ENCODE results near the gene KRTAP10-12.
"Not testable (repeated sequence)": the region's sequence is repeated elsewhere in the genome, so short reads cannot be mapped to it uniquely, and the experiment has no call there.

Gene KRTAP10-12

DNA sequence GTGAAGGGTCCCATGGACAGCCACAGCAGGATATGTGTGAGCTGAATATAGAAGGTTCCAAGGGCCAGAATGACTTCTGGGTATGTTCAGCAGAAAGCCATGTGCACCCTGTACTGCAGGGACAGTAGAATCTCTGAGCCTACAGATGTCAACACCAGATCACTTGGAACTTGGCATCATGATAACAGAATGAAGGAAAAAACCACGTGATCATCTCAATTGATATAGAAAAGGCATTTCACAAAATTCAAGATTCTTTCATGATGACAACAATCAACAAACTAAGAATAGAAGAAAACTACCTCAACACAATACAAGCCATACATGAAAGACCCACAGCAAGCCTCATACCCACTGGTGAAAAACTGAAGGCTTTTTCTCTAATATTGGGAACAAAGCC lies 29.4 kb upstream of the KRTAP10-12 start:
- in situ Hi-C loops (cut with MboI; ENCODE audit: low sequenced_read_pairs): no loop called here

DNA sequence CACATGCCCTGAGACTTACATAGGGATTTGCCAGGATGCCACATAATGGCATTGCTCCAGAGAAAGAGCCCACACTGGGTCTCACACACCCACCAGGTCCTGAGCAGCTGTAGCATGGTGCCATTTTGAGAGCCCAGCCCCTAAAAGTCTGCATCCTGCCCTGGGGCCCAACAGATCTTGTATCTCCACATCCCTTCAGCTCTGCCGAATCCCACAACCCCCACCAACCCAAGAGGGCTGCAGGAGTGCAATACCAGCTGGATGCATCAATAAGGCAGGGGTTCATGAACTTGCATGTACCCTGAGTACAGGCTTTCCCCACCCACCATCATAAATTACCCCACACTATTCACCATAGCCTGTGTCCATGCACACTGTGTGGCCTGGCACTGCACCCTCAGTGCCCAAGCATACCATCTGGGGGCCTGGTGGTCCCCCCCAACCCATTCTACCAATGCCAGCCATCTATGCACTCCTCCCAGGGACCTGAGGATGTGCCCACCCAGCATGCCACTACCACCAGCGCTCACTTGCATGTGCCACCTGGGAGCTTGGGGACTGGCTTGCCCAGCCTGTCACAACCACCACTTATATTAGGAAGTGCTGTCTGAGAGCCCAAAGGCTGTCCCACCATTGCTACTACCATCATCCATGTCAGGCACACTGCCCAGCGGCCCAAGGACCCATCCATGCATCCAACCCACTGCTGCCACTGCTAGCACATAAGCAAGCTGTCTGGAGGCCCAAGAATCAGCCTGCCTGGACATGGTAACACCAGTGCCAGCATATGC lies 26.1 kb upstream of the KRTAP10-12 start:
- in situ Hi-C loops (cut with MboI; ENCODE audit: low sequenced_read_pairs): no loop called here

DNA sequence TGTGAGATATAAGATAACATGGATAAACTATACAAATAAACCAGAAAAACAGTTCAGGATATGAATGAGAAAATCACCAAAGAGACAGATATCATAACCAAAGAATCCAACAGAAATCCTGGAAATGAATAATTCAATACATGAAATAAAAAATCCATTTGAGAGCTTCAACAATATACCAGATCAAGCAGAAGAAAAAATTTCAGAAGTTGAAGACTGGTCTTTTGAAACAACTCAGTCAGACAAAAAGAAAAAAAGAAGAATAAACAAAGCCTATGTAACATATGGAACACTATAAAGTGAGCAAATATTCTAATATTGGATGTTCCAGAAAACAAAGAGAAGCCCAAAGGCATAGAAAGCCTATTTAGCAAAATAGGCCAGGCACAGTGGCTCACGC lies 25.1 kb upstream of the KRTAP10-12 start:
- in situ Hi-C loops (cut with MboI; ENCODE audit: low sequenced_read_pairs): no loop called here

DNA sequence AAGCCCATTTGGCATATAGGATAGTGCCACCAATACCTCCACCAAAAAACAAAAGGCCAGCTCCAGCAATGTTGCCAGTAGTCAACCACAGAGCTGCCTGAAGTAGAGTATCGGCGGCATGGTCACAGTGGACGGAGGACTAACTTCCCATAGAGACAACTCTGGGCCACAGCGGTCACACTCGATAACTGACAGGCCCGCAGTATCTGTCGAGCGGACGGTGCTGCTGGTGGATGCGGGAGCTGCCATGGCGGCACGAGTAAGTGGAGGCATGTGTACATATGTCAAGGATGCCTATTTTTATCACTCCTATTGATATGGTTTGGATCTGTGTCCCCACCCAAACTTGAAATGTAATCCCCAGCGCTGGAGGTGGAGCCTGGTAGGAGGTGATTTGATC lies 19.1 kb upstream of the KRTAP10-12 start:
- in situ Hi-C loops (cut with MboI; ENCODE audit: low sequenced_read_pairs): no loop called here

DNA sequence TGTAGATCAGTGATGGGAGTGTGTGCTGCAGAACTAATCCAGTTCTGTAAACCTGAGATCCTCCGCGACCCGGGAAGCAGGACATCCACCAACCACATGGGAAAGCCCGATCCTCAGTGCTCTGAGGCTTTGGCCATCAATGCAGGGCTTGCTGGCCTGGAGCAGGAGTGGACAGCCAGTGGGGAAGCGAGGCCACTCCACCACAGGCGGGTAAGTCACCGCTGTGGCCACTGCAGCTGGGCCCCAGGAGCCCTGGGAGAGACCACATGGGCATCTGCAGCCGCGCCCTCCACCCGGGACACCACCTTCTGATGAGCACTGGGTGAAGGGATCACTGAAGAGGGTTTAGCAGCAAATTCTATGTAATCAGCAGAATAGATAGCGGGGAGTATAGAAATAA lies 15.8 kb upstream of the KRTAP10-12 start:
- in situ Hi-C loops (cut with MboI; ENCODE audit: low sequenced_read_pairs): no loop called here

DNA sequence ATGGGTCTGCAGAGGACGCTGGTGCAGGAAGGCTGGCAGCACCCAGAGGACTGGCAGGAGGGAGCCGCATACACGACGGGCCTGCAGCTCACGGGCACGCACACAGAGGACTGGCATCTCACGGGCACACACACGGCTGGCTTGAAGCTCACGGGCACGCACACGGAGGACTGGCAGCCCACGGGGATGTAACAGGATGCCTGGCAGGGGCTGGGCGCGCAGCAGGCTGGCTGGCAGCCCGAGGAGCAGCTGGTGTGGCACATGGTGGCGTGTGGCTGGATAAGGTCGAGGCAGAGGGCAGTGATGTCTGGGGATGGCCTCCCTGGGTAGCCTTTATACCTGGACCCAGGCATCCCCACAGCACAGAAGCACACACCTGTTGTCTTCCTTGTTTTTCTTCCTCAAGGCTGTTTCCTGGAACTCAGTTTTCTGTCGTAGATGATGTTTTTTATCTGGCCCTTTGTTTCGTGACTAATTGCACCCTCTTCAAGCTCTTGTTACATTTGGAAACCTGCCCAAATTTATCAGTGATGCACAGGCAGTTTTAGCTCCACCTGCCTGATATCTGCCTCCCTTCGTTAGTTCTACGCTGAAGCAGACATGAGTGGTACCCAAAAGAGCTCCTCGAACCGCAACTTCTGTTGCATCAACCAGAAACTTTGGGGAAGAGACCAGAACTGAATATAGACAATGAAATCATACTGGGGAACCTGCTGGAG lies 15.0 kb upstream of the KRTAP10-12 start, which contains the start of gene KRTAP12-1:
Gene KRTAP12-1, minus strand, starts transcription at position 303 of the 719 bp plus-strand sequence. Its CDS starts 40 bp downstream, at position 263.
- in situ Hi-C loops (cut with MboI; ENCODE audit: low sequenced_read_pairs): no loop called here

DNA sequence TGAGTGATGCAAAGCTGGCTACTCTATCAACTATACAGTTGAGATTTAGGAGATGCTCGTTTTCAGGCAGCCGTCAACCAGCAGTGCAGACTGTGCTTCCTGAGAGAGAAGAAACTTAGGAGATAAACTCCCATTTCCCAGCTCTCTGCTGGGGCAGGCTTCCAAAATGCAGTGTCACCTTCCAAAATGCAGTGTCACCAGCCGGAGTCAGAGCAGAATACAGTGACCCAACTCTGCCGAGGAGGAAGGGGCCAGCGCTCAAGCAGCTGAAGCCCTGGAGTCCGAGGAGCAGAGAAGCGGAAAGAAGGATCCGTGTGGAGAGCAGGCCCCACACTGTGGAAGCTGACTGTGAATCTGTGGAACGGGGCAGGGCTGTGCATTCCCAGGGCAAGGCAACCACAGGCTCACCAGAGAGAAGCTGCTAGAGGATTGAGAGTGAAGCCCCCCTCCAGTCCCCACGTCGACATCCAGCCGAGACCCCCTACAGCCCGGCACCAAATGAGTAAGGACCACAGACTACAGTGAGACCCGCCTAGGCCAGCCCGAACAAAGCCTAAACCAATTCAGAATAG lies 14.3 kb upstream of the KRTAP10-12 start:
- in situ Hi-C loops (cut with MboI; ENCODE audit: low sequenced_read_pairs): no loop called here

DNA sequence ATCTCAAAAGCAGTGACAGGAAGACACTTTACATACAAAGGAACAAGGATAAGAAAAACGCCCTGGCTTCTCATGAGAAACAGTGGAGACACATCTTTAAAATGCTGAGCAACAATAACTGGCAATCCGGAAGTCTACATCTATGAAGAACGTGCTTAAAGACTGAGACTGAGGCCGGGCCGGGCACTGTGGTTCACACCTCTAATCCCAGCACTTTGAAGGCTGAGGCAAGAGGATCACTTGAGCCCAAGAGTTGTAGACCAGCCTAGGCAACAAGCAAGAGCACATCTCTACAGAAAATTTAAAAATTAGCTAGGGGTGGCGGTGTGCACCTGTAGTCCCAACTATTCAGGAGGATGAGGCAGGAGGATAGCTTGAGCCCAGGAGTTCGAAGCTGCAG lies 12.9 kb upstream of the KRTAP10-12 start:
- in situ Hi-C loops (cut with MboI; ENCODE audit: low sequenced_read_pairs): no loop called here

DNA sequence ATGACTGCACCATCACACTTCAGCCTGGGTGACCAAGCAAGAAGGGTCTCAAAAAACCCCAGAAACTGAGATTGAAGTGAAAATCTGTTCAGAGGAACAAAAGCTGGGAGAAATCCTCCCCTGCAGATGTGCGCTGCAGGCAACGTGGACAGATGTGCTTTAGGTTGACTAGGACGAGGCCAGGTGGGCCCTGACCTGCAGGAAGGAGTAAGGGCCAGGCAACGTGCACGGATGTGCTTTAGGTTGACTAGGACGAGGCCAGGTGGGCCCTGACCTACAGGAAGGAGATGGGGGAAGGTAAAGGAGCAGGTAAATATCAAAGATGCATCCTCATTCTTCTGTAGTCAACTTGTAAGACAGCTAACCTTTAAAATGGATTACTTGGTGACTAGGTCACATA lies 12.5 kb upstream of the KRTAP10-12 start:
- in situ Hi-C loops (cut with MboI; ENCODE audit: low sequenced_read_pairs): no loop called here

DNA sequence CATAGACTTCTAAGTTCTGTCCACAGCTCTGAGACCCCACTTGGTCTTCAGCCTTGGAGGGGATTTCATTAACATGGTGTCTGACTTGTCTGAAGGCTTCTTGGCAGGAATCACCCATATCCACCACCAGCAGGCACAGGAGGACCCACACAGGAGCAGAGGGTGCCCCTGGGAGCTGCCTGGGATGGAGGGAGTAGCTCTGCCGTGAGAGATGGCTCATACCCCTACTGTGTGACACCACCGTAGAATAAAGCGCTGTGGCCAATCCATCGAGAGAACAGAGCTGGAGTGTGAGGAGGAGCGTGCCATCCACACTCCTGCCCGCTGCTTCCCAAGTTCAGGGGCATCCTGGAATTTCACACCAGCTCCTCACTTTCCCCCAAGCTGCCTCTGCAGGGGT lies 11.9 kb upstream of the KRTAP10-12 start:
- in situ Hi-C loops (cut with MboI; ENCODE audit: low sequenced_read_pairs): not testable (repeated sequence)

DNA sequence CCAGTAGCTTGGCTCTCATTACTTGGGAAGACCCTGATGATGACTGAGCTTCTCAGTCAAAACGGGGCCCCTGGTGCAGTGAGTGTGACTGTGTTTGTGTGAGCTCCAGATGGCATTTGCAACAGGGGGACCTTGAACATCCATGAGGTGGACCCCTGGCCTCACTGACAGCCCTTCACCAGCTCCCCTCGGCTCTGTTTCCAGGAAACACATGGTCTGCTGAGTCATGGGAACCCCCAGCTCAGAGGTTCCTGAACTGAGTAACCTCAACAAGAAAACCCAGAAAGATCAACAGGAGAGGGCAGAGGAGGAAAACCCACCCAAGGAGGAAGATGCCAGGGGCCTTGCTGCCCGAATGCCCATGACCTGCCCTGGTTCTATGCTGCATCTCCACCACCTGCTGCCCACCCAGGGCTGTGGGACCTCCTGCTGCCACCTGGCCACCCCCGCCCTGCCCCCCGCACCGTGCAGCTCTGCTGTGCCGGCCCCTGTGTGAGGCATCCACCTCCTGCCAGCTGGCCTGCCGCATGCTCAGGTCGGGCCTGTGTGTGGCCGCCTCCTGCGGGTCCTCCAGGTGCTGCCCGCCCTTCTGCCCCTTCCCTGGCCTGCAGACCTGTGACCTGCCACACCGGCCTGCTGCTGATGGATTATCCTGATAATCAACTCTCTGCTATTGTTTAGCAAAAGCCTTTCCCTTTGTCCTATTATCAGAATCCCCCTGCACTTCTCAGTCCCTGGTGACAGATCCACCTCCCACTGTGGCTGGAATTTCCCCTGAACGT lies 10.8 kb upstream of the KRTAP10-12 start:
- in situ Hi-C loops (cut with MboI; ENCODE audit: low sequenced_read_pairs): no loop called here

DNA sequence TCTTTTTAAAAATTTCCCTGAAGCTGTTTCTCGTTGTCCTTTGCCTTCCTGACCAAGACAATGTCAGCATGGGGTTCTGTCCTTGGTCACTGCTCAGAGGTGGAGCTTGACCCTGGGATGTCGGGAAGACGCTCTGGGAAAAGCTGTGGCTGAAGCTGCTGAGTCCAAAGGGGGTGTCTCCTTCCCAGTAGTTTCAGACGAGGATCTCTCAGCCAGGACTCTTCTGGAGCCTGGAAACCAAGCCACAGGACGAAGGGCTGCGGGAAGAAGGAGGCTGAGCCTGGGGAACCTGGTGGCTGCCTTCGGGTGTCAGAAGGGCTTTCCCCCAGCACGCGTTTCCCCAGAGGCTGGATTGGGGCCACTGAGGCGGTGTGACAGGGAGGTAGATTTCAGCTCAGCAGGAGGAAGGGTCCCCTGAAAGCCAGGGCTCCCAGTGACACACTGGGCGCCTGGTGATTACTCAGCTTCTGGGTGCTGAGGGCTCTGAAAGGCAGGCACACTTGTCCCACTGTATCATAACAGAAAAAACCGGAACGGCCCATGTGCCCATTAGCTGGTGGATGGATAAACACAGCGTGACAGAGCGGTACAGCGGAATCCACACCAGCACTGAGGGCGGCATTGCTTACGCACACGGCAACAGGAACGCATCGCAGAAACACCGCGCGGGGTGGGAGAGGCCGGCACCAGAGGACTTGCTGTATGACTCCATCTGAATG lies 10.0 kb upstream of the KRTAP10-12 start:
- in situ Hi-C loops (cut with MboI; ENCODE audit: low sequenced_read_pairs): no loop called here

DNA sequence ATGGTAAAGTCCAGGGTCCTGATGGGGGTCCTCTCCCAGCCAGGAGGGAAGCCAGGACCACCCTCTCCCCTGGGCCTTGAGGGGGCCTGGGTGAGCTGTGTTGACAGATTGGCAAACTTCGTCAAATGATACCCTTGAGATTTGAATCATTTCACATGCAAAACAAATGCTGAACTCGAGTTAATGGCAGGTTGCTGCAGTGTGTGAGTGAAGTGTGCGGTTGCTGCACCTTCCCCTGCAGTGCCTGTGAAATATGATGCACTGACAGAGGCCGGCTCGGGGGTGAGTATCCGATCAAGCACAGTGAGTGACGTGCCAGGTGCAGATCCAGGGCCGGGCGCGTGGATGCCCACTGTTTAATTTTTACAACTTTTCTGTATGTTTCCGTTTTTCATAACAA lies 9.3 kb upstream of the KRTAP10-12 start:
- in situ Hi-C loops (cut with MboI; ENCODE audit: low sequenced_read_pairs): no loop called here

DNA sequence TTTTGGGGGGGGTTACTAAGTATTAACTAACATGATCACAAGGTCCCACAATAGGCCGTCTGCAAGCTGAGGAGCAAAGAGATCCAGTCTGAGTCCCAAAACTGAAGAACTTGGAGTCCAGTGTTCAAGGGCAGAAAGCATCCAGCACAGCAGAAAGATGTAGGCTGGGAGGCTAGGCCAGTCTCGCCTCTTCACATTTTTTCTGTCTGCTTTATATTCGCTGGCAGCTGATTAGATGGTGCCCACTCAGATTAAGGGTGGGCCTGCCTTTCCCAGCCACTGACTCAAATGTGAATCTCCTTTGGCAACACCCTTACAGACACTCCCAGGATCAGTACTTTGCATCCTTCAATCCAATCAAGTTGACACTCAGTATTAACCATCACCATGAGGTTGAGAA lies 7.2 kb upstream of the KRTAP10-12 start:
- in situ Hi-C loops (cut with MboI; ENCODE audit: low sequenced_read_pairs): not testable (repeated sequence)

DNA sequence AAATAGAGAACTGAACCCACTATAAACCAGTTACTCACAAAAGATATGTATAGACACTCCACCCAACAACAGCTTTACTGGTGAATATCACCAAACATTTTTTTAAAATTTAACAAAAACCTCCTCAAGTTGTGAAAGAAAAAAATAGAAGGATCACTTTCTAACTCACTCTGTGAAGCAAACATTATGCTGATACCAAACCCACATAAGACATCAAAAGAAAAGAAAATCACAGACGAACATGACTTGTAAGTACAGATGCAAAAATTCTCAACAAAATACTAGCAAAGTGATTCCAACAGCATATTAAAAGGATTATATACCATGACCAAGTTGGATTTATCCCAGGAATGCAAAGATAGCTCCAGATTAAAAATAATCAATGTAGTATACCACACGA lies 5.3 kb upstream of the KRTAP10-12 start:
- in situ Hi-C loops (cut with MboI; ENCODE audit: low sequenced_read_pairs): no loop called here

DNA sequence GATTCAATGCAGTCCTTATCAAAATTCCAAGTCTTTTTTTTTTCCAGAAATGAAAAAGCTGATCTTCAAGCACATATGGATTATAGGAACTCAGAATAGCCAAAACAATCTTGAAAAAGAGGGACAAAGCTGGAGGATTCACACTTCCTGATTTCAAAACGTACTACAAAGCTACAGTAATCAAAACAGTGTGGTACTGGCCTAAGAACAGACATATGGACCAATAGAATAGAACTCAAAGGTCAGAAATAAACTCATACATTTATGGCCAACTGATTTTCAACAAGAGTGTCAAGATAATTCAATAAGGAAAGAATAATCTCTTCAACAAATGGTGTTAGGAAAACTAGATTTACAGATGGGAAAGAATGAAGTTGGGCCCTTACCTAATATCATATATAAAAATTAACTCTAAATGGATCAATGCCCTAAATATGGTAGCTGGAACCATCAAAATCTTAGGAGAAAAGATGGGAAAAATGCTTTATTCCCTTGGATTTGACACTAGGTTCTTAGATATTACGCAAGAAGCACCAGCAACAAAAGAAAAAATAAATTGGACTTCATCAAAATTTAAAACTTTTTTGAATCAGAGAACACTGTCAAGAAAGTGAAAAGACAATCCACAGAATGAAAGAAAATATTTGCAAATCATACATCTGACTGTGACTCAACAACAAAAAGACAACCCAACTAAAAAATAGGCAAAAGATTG lies 4.0 kb upstream of the KRTAP10-12 start:
- in situ Hi-C loops (cut with MboI; ENCODE audit: low sequenced_read_pairs): no loop called here

DNA sequence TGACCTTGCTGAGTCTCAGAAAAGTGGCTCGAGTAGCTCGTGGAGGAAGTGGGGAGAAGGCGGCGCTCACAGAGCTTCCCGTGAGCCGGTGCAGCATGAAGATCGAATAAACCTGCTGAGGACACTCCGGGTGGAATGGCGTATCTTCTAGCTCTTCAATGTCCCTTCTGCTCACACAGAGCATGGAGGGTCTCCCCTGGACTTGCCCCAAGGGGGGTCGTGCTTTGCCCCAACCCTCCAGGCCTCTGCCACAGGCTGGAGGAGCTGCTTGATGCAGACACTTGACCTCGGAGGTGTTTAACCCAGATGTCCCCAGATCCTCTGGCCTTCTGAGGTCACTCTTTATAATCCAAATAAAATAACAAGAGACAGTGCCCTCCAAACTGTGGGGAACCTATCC lies 2.2 kb upstream of the KRTAP10-12 start:
- in situ Hi-C loops (cut with MboI; ENCODE audit: low sequenced_read_pairs): no loop called here

DNA sequence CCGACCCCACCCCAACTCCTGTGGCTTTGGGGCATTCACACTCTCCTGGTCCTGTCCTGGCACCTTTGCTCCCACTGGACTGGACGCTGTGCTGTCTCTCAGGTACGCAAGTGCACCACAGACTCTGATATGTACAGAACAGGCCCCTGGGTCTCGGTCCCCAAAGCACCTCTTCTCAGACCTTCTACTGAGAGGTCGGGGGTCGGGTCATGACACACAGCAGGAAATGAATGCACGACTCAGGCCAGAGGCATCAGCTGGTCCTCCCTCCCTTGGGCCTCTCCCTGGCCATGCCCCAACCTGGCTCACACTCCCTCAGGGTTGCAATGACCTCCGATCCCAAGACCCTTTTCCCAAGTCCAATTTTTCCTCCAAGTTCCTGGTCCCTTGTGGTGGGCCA lies 1.8 kb upstream of the KRTAP10-12 start:
- in situ Hi-C loops (cut with MboI; ENCODE audit: low sequenced_read_pairs): no loop called here

DNA sequence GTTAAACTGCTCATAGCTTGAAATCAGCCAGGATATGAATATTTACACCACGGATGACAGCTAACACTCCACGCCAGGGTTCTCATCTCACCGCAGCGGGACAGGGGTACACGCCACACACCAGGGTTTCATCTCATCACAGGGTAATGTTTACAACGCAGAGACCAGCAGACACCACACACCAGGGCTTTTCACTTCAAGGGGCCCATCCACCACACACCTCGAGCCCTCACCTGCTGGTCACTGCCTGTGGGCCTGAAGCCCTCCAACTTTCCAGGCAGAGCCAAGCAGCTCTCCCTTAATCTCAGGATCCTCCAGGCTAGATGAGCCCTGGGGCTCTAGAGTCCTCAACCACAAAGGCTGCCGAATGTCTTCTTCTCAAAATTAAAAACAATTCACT lies 1.3 kb upstream of the KRTAP10-12 start:
- in situ Hi-C loops (cut with MboI; ENCODE audit: low sequenced_read_pairs): no loop called here

DNA sequence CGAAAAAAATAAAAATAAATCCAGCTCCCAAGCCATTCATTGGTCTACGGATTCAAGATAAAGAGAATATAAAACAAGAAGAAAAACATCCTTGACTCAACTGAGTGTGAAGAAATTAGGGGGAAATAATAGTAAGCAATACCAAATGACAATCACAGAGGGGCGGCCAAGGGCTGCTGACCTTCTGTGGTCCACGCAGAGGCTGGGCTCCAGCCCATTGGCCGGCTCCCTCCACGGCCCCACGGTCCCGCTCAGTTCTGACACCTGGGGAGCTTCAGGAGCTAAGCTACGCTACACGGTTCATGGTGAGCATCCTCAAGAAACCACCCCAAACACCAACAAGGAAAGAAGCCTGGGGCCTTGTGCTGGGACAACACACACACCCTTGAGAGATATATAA lies 400 bp upstream of the KRTAP10-12 start:
- in situ Hi-C loops (cut with MboI; ENCODE audit: low sequenced_read_pairs): no loop called here
